BJ (cell line): ENCODE results near the gene HIVEP3. TPM values are rescaled to one million over a fixed set of nuclear protein-coding genes. Genes with fewer than 3 reads are reported as not detected.

ENCODE experiments used
- CTCF ChIA-PET: fragments of 350-600 bp; formaldehyde crosslinking; extraction: SDS; loops from one replicate; lab custom pipeline; 2021; ENCODE audit warnings: antibody characterized with exemption, inconsistent platforms; lab: Yijun Ruan, JAX
- POLR2A ChIA-PET: fragments of 300-600 bp; sonication (Branson Sonifier 250); formaldehyde crosslinking; extraction: SDS; loops from one replicate; lab custom pipeline; 2021; ENCODE audit warnings: antibody characterized with exemption; lab: Charles Lee
- DNase-seq: peaks from one replicate; pipeline ENCODE4 v3.0.0-alpha.2; 2011; ENCODE audit warnings: low read depth
- H3K27me3 ChIP-seq: 2 replicates; pipeline ENCODE4 v1.6.0; 2011; ENCODE audit warnings: low read length; ENCODE audit not compliant: control insufficient read depth, insufficient read depth
- H3K36me3 ChIP-seq: 2 replicates; pipeline ENCODE4 v1.5.1; 2011; ENCODE audit warnings: low read length; ENCODE audit not compliant: control insufficient read depth, insufficient read depth
- H3K4me3 ChIP-seq: 2 replicates; pipeline ENCODE4 v1.5.1; 2011; ENCODE audit warnings: low read depth, mild to moderate bottlenecking, control low read depth, low read length
- polyA plus RNA-seq: library from polyadenylated mRNA; depleted of rRNA; stranded (reverse); fragments of >200 nt; gene quantifications from 2 replicates; pipeline ENCODE4 v1.2.3, GENCODE V29; 2011
- TF ChIP-seq, protein P1 (sequence below): IDR thresholded peaks from 2 replicates; pipeline ENCODE4 v1.5.1; 2011; ENCODE audit warnings: low read depth, mild to moderate bottlenecking, control low read depth, inconsistent platforms, low read length, moderate library complexity; ENCODE audit not compliant: insufficient read depth

HIVEP3 gene
- polyA plus RNA-seq, 1 experiment = 4.0 TPM

DNA sequence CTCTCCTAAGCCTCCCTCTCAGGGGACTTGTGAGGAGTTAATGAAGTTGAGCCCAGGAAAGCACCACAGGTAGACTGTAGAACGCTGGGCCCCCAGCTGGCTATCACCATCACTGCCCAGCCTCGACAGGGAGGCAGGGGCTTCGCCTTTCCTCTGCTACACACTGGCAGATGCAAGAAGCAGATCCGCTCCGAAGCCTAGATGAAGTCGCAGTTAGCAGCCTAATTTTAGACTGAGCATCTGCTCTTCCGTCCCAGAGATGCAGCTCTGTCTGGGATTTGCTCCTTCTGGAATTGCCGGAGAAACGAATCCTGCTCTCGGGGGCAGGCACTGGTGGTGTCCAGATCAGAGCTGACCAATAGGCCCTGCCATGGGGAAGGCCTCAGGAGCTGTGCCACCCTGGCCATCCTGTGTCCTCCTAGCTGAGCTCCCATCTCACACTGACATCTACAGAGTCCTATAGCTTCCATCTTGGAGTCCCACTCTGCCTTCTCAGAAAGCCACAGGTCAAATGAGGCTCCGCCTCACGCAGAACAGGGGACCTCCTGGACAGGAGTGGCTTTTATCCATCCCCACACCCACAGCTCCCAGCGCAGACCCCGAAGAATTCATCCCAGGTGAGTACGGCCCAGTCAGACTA, 247.5 kb downstream of the HIVEP3 start:
- CTCF ChIA-PET = interaction anchor here (1.0 kb wide), 1 partner anchor 191 kb away, joined by 3 read pairs; no protein-coding TSS in a partner anchor
- no peak overlapping the region for H3K4me3 ChIP-seq
- POLR2A ChIA-PET = interaction anchor here (0.6 kb wide), 1 partner anchor 12 kb away, joined by 3 read pairs; no protein-coding TSS in a partner anchor
- TF ChIP-seq, protein P1, sequence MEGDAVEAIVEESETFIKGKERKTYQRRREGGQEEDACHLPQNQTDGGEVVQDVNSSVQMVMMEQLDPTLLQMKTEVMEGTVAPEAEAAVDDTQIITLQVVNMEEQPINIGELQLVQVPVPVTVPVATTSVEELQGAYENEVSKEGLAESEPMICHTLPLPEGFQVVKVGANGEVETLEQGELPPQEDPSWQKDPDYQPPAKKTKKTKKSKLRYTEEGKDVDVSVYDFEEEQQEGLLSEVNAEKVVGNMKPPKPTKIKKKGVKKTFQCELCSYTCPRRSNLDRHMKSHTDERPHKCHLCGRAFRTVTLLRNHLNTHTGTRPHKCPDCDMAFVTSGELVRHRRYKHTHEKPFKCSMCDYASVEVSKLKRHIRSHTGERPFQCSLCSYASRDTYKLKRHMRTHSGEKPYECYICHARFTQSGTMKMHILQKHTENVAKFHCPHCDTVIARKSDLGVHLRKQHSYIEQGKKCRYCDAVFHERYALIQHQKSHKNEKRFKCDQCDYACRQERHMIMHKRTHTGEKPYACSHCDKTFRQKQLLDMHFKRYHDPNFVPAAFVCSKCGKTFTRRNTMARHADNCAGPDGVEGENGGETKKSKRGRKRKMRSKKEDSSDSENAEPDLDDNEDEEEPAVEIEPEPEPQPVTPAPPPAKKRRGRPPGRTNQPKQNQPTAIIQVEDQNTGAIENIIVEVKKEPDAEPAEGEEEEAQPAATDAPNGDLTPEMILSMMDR = no peak
- DNase-seq = no peak
- H3K36me3 ChIP-seq = no peaks in the 10 kb centered on the region
- H3K27me3 ChIP-seq = no peaks in the 10 kb centered on the region

DNA sequence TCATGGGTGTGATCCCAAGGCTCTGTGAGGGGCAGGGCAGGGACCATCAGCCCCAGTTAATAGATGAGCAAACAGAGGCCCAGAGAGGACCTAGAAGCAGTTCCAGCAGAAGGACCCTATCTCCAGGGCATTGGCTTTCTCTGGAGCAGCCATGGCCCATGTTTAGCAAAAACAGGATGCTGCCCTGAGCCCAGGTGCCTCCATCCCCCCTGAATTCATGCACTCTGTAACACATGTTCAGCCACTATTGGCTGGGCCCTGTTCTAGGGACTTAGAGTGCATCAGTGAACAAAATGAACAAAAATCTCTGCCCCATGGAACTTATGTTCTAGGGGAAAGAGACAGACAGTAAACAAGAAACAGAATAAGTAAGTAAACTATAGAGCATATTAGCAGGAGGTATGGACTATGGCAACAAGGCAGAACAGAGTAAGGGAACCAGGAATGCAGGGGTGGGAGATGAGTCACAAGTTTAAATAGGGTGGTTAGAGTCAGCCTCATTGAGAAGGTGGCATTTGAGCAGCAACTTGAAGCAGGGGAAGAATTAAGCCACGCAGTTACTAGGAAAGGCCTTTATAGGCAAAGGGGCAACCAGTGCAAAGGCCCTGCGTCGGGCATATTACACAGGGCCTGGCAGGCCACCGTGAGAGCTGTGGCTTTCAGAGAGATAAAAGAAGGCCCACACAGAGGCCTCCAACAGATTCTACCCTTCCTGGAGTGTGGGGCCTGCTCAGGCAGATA, 248.3 kb downstream of the HIVEP3 start:
- Histone ChIP-seq H3K4me3 (no peak overlapping the region), H3K36me3 (no peaks in the 10 kb centered on the region), H3K27me3 (no peaks in the 10 kb centered on the region)
- CTCF ChIA-PET = interaction anchor here (1.0 kb wide), 1 partner anchor 192 kb away, joined by 3 read pairs; no protein-coding TSS in a partner anchor
- no peak for DNase-seq
- TF ChIP-seq, protein P1 = no peak
- POLR2A ChIA-PET = no interaction called here

DNA sequence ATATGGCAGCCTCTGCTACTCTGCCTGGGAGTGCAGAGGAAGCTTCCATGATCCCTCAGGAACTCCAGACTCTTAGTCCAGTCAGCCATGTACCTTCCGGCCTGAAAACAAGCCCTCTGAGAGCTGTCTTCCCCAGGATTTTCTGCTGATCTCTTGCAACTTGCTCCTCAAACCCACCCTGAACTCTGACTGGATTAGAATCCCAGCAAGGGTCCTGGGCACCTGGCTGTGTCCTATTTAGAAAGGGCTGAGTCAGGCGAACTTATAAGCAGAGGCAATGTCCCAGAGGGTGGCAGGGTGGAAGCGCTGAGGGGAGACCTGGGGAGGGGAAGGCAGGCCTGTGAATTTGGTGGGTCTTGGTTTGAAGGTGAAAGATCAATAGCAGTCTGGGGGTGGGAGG, 249.8 kb downstream of the HIVEP3 start:
- H3K27me3 ChIP-seq = no peaks in the 10 kb centered on the region
- TF ChIP-seq, protein P1 = no peak
- CTCF ChIA-PET = interaction anchor here (0.9 kb wide), 1 partner anchor 8 kb away, joined by 4 read pairs; no protein-coding TSS in a partner anchor
- no peaks in the 10 kb centered on the region for H3K36me3 ChIP-seq
- H3K4me3 ChIP-seq = no peak overlapping the region
- no peak for DNase-seq
- POLR2A ChIA-PET = no interaction called here

DNA sequence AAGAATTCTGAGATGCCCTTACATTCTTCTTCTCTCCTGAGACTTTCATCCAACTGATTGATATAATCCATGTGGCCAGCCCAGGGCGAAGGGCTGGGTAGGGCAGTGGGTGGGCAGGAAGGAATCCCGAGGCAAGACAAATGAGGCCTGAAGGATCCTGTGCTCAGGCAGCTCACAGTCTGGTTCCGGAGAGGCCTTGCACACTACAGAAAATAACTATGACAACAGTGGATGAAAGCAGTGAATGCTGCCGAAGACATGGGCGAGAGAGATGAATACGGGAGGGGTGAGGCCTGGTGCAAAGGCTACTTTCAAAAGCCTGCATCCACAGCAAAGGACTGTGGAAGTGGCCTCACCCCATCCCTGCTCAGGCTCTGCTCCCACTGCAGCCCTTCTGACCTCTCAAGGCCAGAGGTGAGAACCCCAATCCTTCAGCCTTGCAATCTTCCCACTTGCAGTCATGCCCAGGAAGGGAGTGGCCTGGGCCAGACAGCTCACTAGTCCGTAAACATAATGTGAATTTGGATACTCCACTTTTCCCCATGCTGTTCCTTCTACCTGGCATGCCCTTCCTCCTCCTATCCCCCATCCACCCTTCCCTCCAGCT, 250.6 kb downstream of the HIVEP3 start:
- no peak for DNase-seq
- Histone ChIP-seq H3K27me3 (no peaks in the 10 kb centered on the region), H3K4me3 (no peak overlapping the region), H3K36me3 (no peaks in the 10 kb centered on the region)
- TF ChIP-seq, protein P1 = no peak
- POLR2A ChIA-PET = no interaction called here
- CTCF ChIA-PET = interaction anchor here (0.7 to 0.9 kb wide), 2 partner anchors 9 to 287 kb away, joined by 3 to 4 read pairs; no protein-coding TSS in a partner anchor
